NCI-H226 (cell line): ENCODE data around the gene TREX2.
A peak's percentile ranks its signal among the peaks of the same experiment; 100 is the strongest.

Experiments
- DNase-seq: peaks from one replicate; pipeline ENCODE4 v3.0.0-alpha.2; 2015

TREX2 gene

GRCh38 chrX:153454901-153455550 is 9.2 kb upstream of the TREX2 start:
- no peak for DNase-seq

GRCh38 chrX:153450949-153451277 is 5.1 kb upstream of the TREX2 start:
- no peak for DNase-seq

GRCh38 chrX:153450114-153450948 is 4.5 kb upstream of the TREX2 start:
- no peak for DNase-seq

GRCh38 chrX:153449368-153450113 is 3.7 kb upstream of the TREX2 start:
- DNase-seq: no peak

- no peak for DNase-seq
These were observed 2.9 kb upstream of the TREX2 start for GRCh38 chrX:153448556-153449367.

GRCh38 chrX:153447581-153447960 is 1.7 kb upstream of the TREX2 start:
- no peak for DNase-seq

GRCh38 chrX:153446950-153447580 is 1.2 kb upstream of the TREX2 start:
- no peak for DNase-seq

GRCh38 chrX:153446636-153446936 is 730 bp upstream of the TREX2 start:
- DNase-seq: no peak

- DNase-seq: no peak
These were observed 575 bp downstream of the TREX2 start for GRCh38 chrX:153445106-153445855.

- no peak for DNase-seq
These were observed 1.4 kb downstream of the TREX2 start for GRCh38 chrX:153444333-153445011.

GRCh38 chrX:153443476-153444332 is 2.2 kb downstream of the TREX2 start:
- no peak for DNase-seq

GRCh38 chrX:153442463-153442862 is 3.4 kb downstream of the TREX2 start:
- DNase-seq: no peak

GRCh38 chrX:153441981-153442380 is 3.9 kb downstream of the TREX2 start:
- no peak for DNase-seq

- DNase-seq: no peak
These were observed 4.6 kb downstream of the TREX2 start for GRCh38 chrX:153441296-153441695.

- DNase-seq: no peak
These were observed 5.2 kb downstream of the TREX2 start for GRCh38 chrX:153440556-153441135.

- DNase-seq: no peak
These were observed 5.9 kb downstream of the TREX2 start for GRCh38 chrX:153439977-153440376.

- peak; percentile 2 for DNase-seq
These were observed 7.3 kb downstream of the TREX2 start for GRCh38 chrX:153438532-153438931.

GRCh38 chrX:153435845-153436244 is 10.0 kb downstream of the TREX2 start:
- no peak for DNase-seq

- DNase-seq: no peak
These were observed 11.1 kb downstream of the TREX2 start for GRCh38 chrX:153434801-153435200.

- DNase-seq: no peak
These were observed 12.0 kb downstream of the TREX2 start for GRCh38 chrX:153433781-153434285.
